NCI-H1105 (cell line): Measurements from ENCODE around the gene ZFP36L2.

Experiments used
- DNase-seq: peaks from one replicate; lab custom pipeline; 2025; lab: John Stamatoyannopoulos, UW

Gene ZFP36L2

DNA sequence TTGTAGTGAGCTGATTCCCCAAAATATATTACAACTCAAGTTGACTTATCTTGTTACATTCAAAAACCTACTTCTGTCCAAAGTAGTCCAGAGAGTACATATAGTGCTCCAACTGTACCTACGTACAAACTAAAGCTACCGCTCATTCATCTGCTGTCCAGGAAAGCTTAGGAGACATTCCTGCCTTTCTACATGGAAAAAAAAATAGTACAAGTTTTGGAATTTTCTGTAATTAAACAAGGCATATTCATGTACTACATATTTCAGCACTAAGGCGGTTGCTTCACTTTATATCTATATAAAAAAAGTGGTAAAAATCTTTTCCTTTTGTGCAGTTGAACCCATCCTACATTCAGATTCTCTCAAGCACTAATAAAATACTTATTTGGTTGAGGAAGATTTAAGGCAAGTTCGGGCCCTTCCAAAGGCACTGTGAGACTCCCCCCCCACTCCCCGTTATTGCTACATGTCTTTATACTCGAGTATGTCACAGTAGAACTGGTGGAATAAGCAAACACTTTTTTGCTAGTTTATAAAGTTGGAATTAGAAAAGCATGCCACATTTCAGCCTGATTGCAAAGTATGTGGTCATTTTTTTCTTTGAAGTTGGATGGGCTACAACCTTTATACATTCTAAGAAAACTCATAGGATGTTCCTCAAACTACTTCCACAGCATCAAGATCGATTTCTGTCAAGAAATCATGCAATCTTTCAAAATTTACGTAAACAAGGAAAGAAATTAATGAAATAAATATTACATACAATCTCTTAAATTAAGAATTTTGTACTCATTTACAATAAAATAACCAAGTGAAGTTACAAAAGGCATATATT is 3.7 kb downstream of the ZFP36L2 start:
- no peak for DNase-seq

DNA sequence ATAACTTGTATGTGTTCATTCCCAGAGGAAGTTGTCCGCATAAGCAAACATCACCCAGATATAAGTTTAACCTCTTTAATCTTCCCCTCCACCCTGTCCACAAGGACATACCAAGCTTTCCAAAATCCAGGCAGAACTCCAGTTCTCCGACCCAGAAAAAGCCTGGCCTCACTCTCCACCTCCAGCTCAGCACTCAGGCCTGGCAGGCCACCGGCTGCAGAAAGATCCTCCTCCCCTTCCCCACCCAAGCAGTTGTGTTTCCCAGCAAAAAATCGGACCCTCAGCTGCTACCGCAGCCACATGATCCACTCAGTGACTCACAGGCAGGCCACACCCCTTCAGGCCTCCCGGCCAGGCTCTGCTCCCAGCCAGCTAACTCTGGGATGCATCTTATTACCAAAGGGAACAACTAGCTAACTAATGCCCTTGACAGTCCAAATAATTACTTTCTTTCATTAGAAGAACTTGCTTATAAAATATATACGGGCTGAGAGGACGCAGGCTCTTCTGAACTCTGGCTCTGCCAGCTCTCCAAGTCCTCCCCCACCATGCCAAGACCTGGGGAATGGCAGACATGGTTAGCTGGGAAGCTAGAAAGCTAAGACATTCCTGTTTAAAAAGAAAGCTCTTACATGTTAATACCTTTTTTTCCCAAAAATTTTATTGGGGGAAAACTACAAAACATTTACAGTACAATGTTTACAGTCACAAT is 4.5 kb downstream of the ZFP36L2 start:
- no peak for DNase-seq

GRCh38 chr2:43221124-43221762 is 5.2 kb downstream of the ZFP36L2 start:
- no peak for DNase-seq

DNA sequence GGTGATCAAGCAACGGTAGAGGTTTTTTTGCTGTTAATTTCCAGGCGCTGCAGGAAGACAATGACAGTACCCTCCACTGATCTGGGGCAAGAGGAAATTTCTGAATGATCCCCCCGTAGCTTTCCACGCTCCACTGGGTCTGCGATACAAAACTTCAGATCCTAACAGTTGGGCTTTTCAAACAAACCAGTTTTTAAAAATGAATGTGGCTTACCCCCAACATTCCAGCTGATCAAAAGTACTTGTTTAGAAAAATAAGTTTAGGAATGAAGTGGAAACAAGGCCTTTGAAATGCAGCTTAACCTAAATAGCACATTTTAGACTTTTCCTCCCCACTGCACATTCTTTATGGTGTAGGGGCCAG is 5.7 kb downstream of the ZFP36L2 start:
- DNase-seq, result no peak

GRCh38 chr2:43220229-43220751 is 6.1 kb downstream of the ZFP36L2 start:
- no peak for DNase-seq

DNA sequence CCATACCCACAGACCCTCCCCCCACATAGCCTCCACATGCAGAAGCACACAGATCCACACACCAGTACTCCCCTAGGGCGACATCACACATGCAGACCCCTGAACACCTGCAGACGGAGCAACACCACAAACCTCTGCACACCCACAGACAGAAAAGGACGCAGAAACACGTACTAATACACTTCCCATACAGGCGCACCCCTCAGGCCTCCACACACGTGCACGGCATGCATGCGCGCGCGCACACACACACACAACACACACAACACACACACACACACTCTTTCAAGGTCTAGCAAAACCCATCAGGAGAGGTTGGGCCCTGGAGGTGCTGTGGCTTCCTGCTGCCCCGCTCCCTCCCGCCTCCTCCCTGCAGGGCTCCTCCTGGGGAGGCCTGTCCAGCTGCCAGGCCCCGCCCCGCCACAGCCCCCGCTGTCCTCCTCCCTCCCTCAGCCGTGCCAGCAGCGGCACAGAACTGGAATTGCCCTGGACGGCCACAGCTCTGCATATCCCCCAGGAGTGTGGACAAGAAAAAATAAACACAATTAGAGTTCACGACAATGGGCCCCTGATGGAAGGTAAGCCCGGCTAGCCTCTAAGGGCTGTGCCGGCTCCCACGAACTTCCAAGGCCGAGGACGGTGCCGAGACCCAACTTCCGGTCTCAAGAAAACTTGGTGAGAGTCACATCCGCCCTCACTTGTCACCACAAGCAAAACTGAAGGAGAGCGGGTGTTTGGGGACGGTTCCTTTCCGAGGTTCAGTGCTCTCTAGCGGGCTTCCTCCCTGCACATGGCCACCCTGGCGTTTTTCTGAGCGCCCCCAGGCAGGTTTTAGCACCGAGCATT is 6.8 kb downstream of the ZFP36L2 start:
- peak; percentile 67 for DNase-seq

DNA sequence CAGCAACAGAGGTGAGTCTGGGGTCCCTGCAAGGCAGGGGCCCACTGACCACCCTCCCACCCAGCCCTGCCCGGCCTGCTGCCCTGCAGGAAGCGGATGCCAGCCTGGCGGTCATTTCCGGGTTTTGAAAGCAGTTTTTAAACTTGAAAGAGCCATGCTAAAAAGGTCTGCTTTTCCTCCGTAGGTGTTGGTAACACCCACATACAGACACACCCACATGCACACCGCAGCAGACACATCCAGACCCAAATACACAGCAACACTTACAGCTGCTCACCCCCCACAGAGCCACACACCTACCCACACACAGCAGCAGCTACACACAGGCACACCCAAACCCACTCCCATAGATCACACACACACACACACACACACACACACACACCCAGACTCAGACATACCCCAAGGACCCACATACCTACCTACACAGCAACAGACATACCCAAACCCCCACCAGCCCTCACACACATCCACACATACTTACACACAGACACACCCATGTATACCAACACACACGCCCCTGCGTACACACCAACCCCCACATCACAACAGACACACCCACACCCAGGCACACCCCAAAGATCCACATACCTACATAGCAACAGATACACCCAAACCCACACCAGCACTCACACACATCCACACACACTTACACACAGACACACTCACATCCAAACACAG is 7.6 kb downstream of the ZFP36L2 start:
- no peak for DNase-seq

GRCh38 chr2:43218155-43218701 is 8.2 kb downstream of the ZFP36L2 start:
- no peak for DNase-seq

GRCh38 chr2:43217228-43218154 is 8.9 kb downstream of the ZFP36L2 start:
- no peak for DNase-seq

GRCh38 chr2:43216629-43217028 is 9.8 kb downstream of the ZFP36L2 start:
- no peak for DNase-seq

GRCh38 chr2:43215673-43216255 is 10.6 kb downstream of the ZFP36L2 start:
- no peak for DNase-seq

- no peak for DNase-seq
Measured at GRCh38 chr2:43214253-43214652, 12.2 kb downstream of the ZFP36L2 start.

GRCh38 chr2:43212931-43213330 is 13.5 kb downstream of the ZFP36L2 start:
- DNase-seq, result no peak

DNA sequence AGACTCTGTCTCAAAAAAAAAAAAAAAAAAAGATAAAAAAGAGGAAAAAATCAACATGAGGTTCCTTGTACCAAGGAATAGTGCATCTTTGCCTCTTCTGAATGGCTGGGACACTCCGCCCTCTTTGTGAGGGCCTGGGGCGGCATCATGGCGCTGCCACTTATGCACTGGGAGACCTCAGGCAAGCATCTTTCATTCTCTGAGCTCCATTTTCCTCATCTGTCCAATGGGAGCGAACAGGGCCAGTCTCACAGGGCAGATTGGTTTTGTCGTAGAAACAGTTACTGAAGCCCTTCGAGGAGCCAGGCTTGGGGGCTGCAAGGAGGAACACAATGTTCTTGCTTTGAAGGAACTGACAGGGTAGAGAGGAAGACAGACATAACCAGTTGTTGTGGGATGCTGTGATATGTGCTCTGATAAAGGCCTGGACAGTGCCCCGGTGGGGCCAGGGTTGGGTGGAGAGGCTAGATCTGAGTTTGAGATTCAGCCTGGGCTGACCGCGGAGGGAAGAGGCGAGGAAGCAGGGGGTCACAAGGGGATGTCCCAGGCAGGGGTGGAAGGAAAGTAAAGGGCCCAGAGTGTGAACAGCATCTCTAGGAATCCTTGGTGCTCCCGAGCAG is 14.1 kb downstream of the ZFP36L2 start:
- DNase-seq, result no peak

GRCh38 chr2:43210467-43211303 is 15.7 kb downstream of the ZFP36L2 start:
- DNase-seq, result no peak

GRCh38 chr2:43210125-43210466 is 16.3 kb downstream of the ZFP36L2 start:
- DNase-seq, result no peak

DNA sequence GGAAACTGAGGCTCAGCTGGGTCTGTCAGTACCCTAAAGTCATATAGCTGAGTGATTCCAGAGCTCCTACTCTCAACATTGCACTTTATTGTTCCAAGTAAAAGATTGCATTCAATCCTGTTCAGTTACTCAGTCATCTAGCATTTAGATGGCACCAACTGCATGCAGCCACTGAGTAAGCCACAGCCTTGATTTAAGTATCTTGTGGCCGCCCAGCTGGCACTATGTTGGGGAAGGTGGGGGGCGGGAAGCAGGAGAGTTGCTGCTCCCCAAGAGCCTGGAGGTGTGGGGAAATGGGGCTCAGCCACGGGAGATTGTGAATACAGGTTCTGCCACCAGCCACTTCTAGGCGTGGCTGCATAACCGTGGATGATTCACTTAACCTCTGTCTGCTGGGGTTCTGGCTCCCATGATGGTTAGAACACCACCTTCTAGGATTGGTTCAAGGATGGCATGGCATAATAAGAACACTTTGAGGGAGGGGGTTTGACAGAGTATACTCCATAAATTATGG is 17.1 kb downstream of the ZFP36L2 start:
- DNase-seq, result no peak
